Measurements from ENCODE around the gene SYVN1. TPM values are rescaled to one million over a fixed set of nuclear protein-coding genes. Genes with fewer than 3 reads are reported as not detected.

Gene SYVN1
- total RNA-seq, 1 donor from 2014 or later, result 54.7 TPM

DNA sequence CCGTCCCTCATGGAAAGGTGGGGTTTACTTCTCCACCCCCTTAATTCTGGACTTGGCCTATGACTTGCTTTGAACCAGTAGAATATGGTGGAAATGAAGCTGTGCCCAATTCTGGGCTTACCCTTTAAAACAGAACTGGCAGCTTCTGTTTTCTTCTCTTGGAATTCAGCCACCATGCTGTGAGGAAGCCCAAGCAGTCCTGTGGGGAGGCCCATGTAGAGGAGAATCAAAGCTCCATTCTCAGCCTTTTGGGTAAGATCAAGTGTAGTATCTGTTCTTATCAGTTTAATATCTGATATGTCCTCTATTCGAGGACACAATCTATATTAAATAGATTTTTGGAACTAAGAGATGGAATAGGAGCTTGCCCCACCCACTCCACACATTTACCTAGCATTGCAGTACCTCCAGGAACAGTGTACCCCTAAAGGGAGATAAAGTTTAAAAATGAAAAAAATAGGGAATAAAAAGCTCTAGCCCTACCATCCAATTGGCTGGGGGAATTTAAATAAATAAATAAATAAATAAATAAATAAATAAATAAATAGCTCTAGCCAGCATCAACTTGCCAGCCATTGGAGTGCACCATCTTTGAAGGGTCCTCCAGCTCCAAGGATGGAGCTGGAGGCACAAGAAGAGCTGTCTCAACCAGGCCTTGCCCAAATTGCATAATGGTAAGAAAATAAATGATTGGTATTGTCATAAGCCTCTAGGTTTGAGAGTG, 13.2 kb upstream of the SYVN1 start:
- H3K36me3 Mint-ChIP-seq (ENCODE audit: unreplicated experiment), result no peaks in the 10 kb centered on the region
- H3K4me3 Mint-ChIP-seq (ENCODE audit: unreplicated experiment), result no peak overlapping the region
- TF ChIP-seq, protein P1, sequence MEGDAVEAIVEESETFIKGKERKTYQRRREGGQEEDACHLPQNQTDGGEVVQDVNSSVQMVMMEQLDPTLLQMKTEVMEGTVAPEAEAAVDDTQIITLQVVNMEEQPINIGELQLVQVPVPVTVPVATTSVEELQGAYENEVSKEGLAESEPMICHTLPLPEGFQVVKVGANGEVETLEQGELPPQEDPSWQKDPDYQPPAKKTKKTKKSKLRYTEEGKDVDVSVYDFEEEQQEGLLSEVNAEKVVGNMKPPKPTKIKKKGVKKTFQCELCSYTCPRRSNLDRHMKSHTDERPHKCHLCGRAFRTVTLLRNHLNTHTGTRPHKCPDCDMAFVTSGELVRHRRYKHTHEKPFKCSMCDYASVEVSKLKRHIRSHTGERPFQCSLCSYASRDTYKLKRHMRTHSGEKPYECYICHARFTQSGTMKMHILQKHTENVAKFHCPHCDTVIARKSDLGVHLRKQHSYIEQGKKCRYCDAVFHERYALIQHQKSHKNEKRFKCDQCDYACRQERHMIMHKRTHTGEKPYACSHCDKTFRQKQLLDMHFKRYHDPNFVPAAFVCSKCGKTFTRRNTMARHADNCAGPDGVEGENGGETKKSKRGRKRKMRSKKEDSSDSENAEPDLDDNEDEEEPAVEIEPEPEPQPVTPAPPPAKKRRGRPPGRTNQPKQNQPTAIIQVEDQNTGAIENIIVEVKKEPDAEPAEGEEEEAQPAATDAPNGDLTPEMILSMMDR (IDR thresholded peaks at IDR 0.05; ENCODE audit: partially characterized antibody, unreplicated experiment), result no peak
- no peaks in the 10 kb centered on the region for H3K27me3 Mint-ChIP-seq (ENCODE audit: unreplicated experiment)
- no peak for DNase-seq
- no peak overlapping the region for H3K27ac Mint-ChIP-seq (ENCODE audit: unreplicated experiment)
- peaks cover 2% of the 10 kb centered on the region for H3K4me1 Mint-ChIP-seq (ENCODE audit: low read depth, unreplicated experiment)
- peaks cover 5% of the 10 kb centered on the region for H3K9me3 Mint-ChIP-seq (ENCODE audit: unreplicated experiment)

- H3K9me3 Mint-ChIP-seq (ENCODE audit: unreplicated experiment), result no peaks in the 10 kb centered on the region
- no peak for DNase-seq
- no peaks in the 10 kb centered on the region for H3K36me3 Mint-ChIP-seq (ENCODE audit: unreplicated experiment)
- no peak overlapping the region for H3K4me3 Mint-ChIP-seq (ENCODE audit: unreplicated experiment)
- TF ChIP-seq, protein P1 (IDR thresholded peaks at IDR 0.05; ENCODE audit: partially characterized antibody, unreplicated experiment), result no peak
- no peaks in the 10 kb centered on the region for H3K27me3 Mint-ChIP-seq (ENCODE audit: unreplicated experiment)
- no peaks in the 10 kb centered on the region for H3K4me1 Mint-ChIP-seq (ENCODE audit: low read depth, unreplicated experiment)
- no peak overlapping the region for H3K27ac Mint-ChIP-seq (ENCODE audit: unreplicated experiment)
Measured at GRCh38 chr11:65141896-65142494, 7.7 kb upstream of the SYVN1 start.

- Mint-ChIP-seq H3K27ac (ENCODE audit: unreplicated experiment) (no peak overlapping the region), H3K4me3 (ENCODE audit: unreplicated experiment) (peak overlapping the region; percentile 84), H3K36me3 (ENCODE audit: unreplicated experiment) (no peaks in the 10 kb centered on the region), H3K4me1 (ENCODE audit: low read depth, unreplicated experiment) (peaks cover 15% of the 10 kb centered on the region), H3K9me3 (ENCODE audit: unreplicated experiment) (peaks cover 9% of the 10 kb centered on the region), H3K27me3 (ENCODE audit: unreplicated experiment) (peaks cover 6% of the 10 kb centered on the region)
- no peak for DNase-seq
- TF ChIP-seq, protein P1 (IDR thresholded peaks at IDR 0.05; ENCODE audit: partially characterized antibody, unreplicated experiment), result no peak
Measured at GRCh38 chr11:65136515-65137096, 2.3 kb upstream of the SYVN1 start.

DNA sequence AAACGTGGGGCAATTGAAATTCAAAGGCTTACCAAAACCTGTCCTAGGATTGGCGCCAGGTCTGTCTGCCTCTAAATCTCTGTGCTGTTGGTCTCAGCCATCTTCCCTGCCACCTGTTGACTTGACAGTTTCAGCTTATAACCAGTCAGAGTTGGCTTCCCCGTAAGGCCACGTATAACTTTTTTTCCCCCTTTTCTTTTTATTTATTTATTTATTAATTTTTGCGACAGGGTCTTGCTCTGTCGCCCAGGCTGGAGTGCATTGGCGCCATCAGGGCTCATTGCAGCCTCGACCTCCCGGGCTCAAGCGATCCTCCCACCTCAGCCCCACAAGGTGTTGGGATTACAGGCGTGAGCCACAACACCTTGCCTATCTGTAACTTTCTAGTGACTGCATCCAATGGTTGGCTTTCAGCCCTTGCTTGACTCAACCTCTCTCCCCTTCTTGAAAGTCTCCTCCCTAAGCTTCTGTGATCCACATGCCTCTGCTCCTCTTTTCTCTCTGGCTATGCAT, 1.4 kb upstream of the SYVN1 start:
- Mint-ChIP-seq H3K27me3 (ENCODE audit: unreplicated experiment) (peaks cover 6% of the 10 kb centered on the region), H3K27ac (ENCODE audit: unreplicated experiment) (peak overlapping the region; percentile 99), H3K36me3 (ENCODE audit: unreplicated experiment) (no peaks in the 10 kb centered on the region), H3K4me3 (ENCODE audit: unreplicated experiment) (peak overlapping the region; percentile 97), H3K9me3 (ENCODE audit: unreplicated experiment) (peaks cover 9% of the 10 kb centered on the region), H3K4me1 (ENCODE audit: low read depth, unreplicated experiment) (peaks cover 15% of the 10 kb centered on the region)
- no peak for DNase-seq
- TF ChIP-seq, protein P1 (IDR thresholded peaks at IDR 0.05; ENCODE audit: partially characterized antibody, unreplicated experiment), result no peak
